HepG2 (cell line): ENCODE data around the gene HDHD3.

Experiments
- CCAR2 ChIP-seq: fragments of 200-400 bp; formaldehyde crosslinking; optimal IDR thresholded peaks from 2 replicates; pipeline ENCODE3; 2018; ENCODE audit warnings: low read depth, mild to moderate bottlenecking, low read length, moderate library complexity
- NRL ChIP-seq: sonication (generic); formaldehyde crosslinking; IDR thresholded peaks from 2 replicates; pipeline ENCODE4 v1.5.0; 2020; ENCODE audit warnings: missing genetic modification reagents, mild to moderate bottlenecking, moderate library complexity, borderline replicate concordance
- RFX5 ChIP-seq: IDR thresholded peaks from 2 replicates; pipeline ENCODE4 v1.6.1; 2011; ENCODE audit warnings: low read depth, low read length, improper control_type of control experiment
- ZNF839 ChIP-seq: sonication (generic); formaldehyde crosslinking; IDR thresholded peaks from 2 replicates; pipeline ENCODE4 v1.4.0; 2020; ENCODE audit warnings: missing genetic modification reagents, mild to moderate bottlenecking, borderline replicate concordance
- TF ChIP-seq, protein P1 (sequence below): IDR thresholded peaks from 2 replicates; pipeline ENCODE4 v1.6.1; 2016; ENCODE audit warnings: control low read depth
- TF ChIP-seq, protein P2 (sequence below): sonication (generic); formaldehyde crosslinking; IDR thresholded peaks from 2 replicates; pipeline ENCODE4 v1.5.0; 2020; ENCODE audit warnings: missing genetic modification reagents, mild to moderate bottlenecking, borderline replicate concordance

DNA sequence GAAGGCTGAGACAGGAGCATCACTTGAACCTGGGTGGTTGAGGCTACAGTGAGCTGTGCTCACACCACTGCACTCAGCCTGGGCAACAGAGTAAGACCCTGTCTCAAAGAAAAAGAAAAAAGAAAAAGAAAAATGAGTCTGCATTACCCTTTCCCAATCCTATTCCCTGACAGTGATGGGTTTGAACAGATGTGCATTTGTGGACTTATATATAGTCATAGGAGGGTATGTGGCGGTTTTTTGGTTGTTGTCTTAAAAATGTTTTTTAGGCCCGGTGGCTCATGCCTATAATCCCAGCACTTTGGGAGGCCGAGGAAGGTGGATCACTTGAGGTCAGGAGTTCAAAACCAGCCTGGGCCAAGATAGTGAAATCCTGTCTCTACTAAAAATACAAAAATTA is 13.4 kb downstream of the HDHD3 start:
- no peak for TF ChIP-seq NRL (CRISPR knock-in tag)
- TF ChIP-seq ZNF839, result no peak
- TF ChIP-seq, protein P1, sequence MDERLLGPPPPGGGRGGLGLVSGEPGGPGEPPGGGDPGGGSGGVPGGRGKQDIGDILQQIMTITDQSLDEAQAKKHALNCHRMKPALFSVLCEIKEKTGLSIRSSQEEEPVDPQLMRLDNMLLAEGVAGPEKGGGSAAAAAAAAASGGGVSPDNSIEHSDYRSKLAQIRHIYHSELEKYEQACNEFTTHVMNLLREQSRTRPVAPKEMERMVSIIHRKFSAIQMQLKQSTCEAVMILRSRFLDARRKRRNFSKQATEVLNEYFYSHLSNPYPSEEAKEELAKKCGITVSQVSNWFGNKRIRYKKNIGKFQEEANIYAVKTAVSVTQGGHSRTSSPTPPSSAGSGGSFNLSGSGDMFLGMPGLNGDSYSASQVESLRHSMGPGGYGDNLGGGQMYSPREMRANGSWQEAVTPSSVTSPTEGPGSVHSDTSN (CRISPR knock-in tag), result no peak
- TF ChIP-seq RFX5, result no peak
- TF ChIP-seq CCAR2, result no peak
- TF ChIP-seq, protein P2, sequence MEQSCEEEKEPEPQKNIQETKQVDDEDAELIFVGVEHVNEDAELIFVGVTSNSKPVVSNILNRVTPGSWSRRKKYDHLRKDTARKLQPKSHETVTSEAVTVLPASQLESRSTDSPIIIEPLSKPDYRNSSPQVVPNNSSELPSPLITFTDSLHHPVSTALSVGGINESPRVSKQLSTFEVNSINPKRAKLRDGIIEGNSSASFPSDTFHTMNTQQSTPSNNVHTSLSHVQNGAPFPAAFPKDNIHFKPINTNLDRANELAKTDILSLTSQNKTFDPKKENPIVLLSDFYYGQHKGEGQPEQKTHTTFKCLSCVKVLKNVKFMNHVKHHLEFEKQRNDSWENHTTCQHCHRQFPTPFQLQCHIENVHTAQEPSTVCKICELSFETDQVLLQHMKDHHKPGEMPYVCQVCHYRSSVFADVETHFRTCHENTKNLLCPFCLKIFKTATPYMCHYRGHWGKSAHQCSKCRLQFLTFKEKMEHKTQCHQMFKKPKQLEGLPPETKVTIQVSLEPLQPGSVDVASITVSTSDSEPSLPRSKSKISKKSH (CRISPR knock-in tag), result no peak
